HepG2 (cell line): ENCODE results near the gene SLC16A3. TPM values are rescaled to one million over a fixed set of nuclear protein-coding genes. Genes with fewer than 3 reads are reported as not detected.
A peak's percentile ranks its signal among the peaks of the same experiment; 100 is the strongest.

Experiments
- ESRRA ChIP-seq: sonication (generic); formaldehyde crosslinking; IDR thresholded peaks from 2 replicates; pipeline ENCODE4 v1.5.1; 2020; ENCODE audit warnings: mild to moderate bottlenecking, low read depth, missing genetic modification reagents
- MATR3 ChIP-seq: sonication (generic); formaldehyde crosslinking; IDR thresholded peaks from 2 replicates; pipeline ENCODE4 v1.4.0; 2020; ENCODE audit warnings: missing genetic modification reagents
- NR2C2 ChIP-seq: sonication (generic); formaldehyde crosslinking; IDR thresholded peaks from 2 replicates; pipeline ENCODE4 v1.4.0; 2020; ENCODE audit warnings: missing genetic modification reagents, mild to moderate bottlenecking, moderate library complexity, borderline replicate concordance
- POLR2AphosphoS5 ChIP-seq: IDR thresholded peaks from 2 replicates; pipeline ENCODE4 v1.6.1; 2012; ENCODE audit warnings: low read depth, low read length
- RBAK ChIP-seq: sonication (generic); formaldehyde crosslinking; IDR thresholded peaks from 2 replicates; pipeline ENCODE4 v1.5.1; 2020; ENCODE audit warnings: mild to moderate bottlenecking, missing genetic modification reagents
- SALL1 ChIP-seq: sonication (generic); formaldehyde crosslinking; IDR thresholded peaks from 2 replicates; pipeline ENCODE4 v1.8.0; 2022; ENCODE audit warnings: mild to moderate bottlenecking, missing genetic modification reagents
- SOX13 ChIP-seq, 3 experiments: fragments of 450-650 bp in 1 of 3; sonication (generic) in 1 of 3; formaldehyde crosslinking in 1 of 3; IDR thresholded peaks in 2 of 3; conservative IDR thresholded peaks in 1 of 3; 2 replicates each; pipeline versions ENCODE4 v1.5.0 to v1.6.1; 2016 to 2020; ENCODE audit warnings: antibody characterized with exemption in 1 of 3, mild to moderate bottlenecking in 1 of 3, missing compliant biosample characterization in 1 of 3, missing genetic modification reagents in 1 of 3, moderate library complexity in 1 of 3
- THAP11 ChIP-seq: IDR thresholded peaks from 2 replicates; pipeline ENCODE4 v1.6.1; 2016; ENCODE audit warnings: missing biosample characterization, missing genetic modification reagents
- ZNF552 ChIP-seq: sonication (generic); formaldehyde crosslinking; IDR thresholded peaks from 2 replicates; pipeline ENCODE4 v1.9.0; 2022; ENCODE audit warnings: missing genetic modification reagents, mild to moderate bottlenecking, borderline replicate concordance
- ZNF563 ChIP-seq: sonication (generic); formaldehyde crosslinking; IDR thresholded peaks from 2 replicates; pipeline ENCODE4 v1.8.0; 2022; ENCODE audit warnings: mild to moderate bottlenecking, moderate library complexity, missing genetic modification reagents
- ZNF569 ChIP-seq: sonication (generic); formaldehyde crosslinking; IDR thresholded peaks from 2 replicates; pipeline ENCODE4 v1.5.0; 2020; ENCODE audit warnings: mild to moderate bottlenecking, missing genetic modification reagents, moderate library complexity, borderline replicate concordance
- ZNF788 ChIP-seq: sonication (generic); formaldehyde crosslinking; IDR thresholded peaks from 2 replicates; pipeline ENCODE4 v1.5.0; 2020; ENCODE audit warnings: mild to moderate bottlenecking, missing genetic modification reagents, borderline replicate concordance
- ZNF816 ChIP-seq: sonication (generic); formaldehyde crosslinking; IDR thresholded peaks from 2 replicates; pipeline ENCODE4 v1.8.0; 2022; ENCODE audit warnings: missing genetic modification reagents, mild to moderate bottlenecking, borderline replicate concordance
- ZSCAN25 ChIP-seq: sonication (generic); formaldehyde crosslinking; IDR thresholded peaks from 2 replicates; pipeline ENCODE4 v1.8.0; 2022; ENCODE audit warnings: mild to moderate bottlenecking, missing genetic modification reagents
- ZSCAN31 ChIP-seq: sonication (generic); formaldehyde crosslinking; IDR thresholded peaks from 2 replicates; pipeline ENCODE4 v1.5.0; 2020; ENCODE audit warnings: low read depth, mild to moderate bottlenecking, missing genetic modification reagents
- polyA plus RNA-seq, 8 experiments: library from polyadenylated mRNA; depleted of rRNA in 3 of 8; stranded (reverse) in 7 of 8; unstranded in 1 of 8; fragments of >200 nt; fragmentation: Illumina TruSeq in 4 of 8; extraction: Trizol in 4 of 8; gene quantifications; 2 replicates each; pipeline versions ENCODE4 v1.2.1 to v1.2.3, GENCODE V29; 2011 to 2016; ENCODE audit warnings: low read depth in 4 of 8, missing spikeins in 1 of 8, mixed read lengths in 1 of 8; ENCODE audit not compliant: insufficient read depth in 1 of 8
- total RNA-seq, 5 experiments: library from RNA; depleted of rRNA; stranded (reverse); fragments of >200 nt; fragmentation: Illumina TruSeq; extraction: Trizol; gene quantifications; 2 replicates each; pipeline ENCODE4 v1.2.3, GENCODE V29; 2016; ENCODE audit warnings: low read depth in 1 of 5
- TF ChIP-seq, protein P1 (sequence below), 2 experiments: sonication (generic) in 1 of 2; formaldehyde crosslinking in 1 of 2; IDR thresholded peaks; 2 replicates each; pipeline versions ENCODE4 v1.6.1 to v1.9.0; 2014 to 2022; ENCODE audit warnings: antibody characterized with exemption in 1 of 2, borderline replicate concordance in 1 of 2, inconsistent platforms in 1 of 2, low read depth in 1 of 2, missing genetic modification reagents in 1 of 2
- TF ChIP-seq, protein P2 (sequence below): sonication (generic); formaldehyde crosslinking; conservative IDR thresholded peaks from 2 replicates; pipeline ENCODE4 v1.4.0; 2020; ENCODE audit warnings: missing genetic modification reagents
- TF ChIP-seq, protein P3 (sequence below): sonication (generic); formaldehyde crosslinking; IDR thresholded peaks from 2 replicates; pipeline ENCODE4 v1.5.1; 2020; ENCODE audit warnings: mild to moderate bottlenecking, moderate library complexity, missing genetic modification reagents

SLC16A3 gene
- total and polyA plus RNA-seq, 2 of the 13 experiments (the other 11 are each of a cell fraction or from before 2014, with no cell fraction given), result 242 to 349 TPM

DNA sequence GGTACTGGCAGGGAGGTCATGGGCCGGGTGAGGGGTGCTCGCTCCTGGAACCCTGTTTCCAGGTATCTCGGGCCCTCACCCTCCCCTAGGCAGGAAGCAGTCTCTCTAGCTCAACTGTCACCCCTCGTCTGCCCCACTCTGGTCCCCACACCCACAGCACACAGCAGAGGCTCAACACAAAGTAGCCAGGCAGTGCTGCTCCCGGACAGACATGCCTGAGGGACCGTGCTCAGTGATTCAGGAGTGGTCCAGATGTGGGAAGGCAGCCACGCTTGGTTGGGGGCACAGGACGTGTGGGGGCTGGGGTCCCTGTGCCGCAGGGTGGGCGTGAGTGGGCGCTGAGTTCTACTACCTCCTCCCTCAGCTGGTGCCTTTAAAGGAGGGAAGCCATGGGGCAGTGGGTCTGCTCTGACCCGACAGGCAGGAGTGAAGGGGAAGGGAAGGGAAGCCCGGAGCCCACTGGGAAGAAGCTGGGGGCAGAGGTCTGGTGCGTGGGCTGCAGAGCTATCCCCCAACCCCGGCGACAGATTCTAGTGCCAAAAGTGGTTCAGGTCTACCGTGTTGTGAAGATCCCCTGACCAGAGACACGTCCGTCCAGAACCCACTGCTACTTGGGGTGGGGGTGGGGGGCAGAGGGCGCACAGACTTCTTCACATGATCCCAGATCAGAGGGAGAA, 11.8 kb downstream of the SLC16A3 start (continued):
- TF ChIP-seq, protein P1, sequence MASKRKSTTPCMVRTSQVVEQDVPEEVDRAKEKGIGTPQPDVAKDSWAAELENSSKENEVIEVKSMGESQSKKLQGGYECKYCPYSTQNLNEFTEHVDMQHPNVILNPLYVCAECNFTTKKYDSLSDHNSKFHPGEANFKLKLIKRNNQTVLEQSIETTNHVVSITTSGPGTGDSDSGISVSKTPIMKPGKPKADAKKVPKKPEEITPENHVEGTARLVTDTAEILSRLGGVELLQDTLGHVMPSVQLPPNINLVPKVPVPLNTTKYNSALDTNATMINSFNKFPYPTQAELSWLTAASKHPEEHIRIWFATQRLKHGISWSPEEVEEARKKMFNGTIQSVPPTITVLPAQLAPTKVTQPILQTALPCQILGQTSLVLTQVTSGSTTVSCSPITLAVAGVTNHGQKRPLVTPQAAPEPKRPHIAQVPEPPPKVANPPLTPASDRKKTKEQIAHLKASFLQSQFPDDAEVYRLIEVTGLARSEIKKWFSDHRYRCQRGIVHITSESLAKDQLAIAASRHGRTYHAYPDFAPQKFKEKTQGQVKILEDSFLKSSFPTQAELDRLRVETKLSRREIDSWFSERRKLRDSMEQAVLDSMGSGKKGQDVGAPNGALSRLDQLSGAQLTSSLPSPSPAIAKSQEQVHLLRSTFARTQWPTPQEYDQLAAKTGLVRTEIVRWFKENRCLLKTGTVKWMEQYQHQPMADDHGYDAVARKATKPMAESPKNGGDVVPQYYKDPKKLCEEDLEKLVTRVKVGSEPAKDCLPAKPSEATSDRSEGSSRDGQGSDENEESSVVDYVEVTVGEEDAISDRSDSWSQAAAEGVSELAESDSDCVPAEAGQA (IDR thresholded peaks at IDR 0.05; ENCODE audit: low read depth), result 0 out of 2 replicates have a peak, but pooled peaks have one; percentile 8
- TF ChIP-seq, protein P1 (CRISPR knock-in tag; IDR thresholded peaks at IDR 0.05; ENCODE audit: borderline replicate concordance), result no peak
- no peak; the same call in 1 of the 2 replicates for TF ChIP-seq ZNF563
- TF ChIP-seq ESRRA (CRISPR knock-in tag), result peak; percentile 17; the same call in 1 of the 2 replicates
- peak; percentile 24 for TF ChIP-seq POLR2AphosphoS5
- no peak for TF ChIP-seq ZSCAN25 (CRISPR knock-in tag)
- TF ChIP-seq THAP11, result 0 out of 2 replicates have a peak, but pooled peaks have one; percentile 4
- TF ChIP-seq SALL1 (CRISPR knock-in tag), result 0 out of 2 replicates have a peak, but pooled peaks have one; percentile 34
- TF ChIP-seq MATR3 (CRISPR knock-in tag), result no peak
- TF ChIP-seq ZSCAN31 (CRISPR knock-in tag), result peak; percentile 72
- TF ChIP-seq ZNF569 (CRISPR knock-in tag), result peak; percentile 87
- TF ChIP-seq ZNF788, result peak; percentile 71
- 0 out of 2 replicates have a peak, but pooled peaks have one; percentile 47 for TF ChIP-seq RBAK (CRISPR knock-in tag)
- TF ChIP-seq ZNF816 (CRISPR knock-in tag), result peak; percentile 63; the same call in 1 of the 2 replicates
- TF ChIP-seq, protein P2, sequence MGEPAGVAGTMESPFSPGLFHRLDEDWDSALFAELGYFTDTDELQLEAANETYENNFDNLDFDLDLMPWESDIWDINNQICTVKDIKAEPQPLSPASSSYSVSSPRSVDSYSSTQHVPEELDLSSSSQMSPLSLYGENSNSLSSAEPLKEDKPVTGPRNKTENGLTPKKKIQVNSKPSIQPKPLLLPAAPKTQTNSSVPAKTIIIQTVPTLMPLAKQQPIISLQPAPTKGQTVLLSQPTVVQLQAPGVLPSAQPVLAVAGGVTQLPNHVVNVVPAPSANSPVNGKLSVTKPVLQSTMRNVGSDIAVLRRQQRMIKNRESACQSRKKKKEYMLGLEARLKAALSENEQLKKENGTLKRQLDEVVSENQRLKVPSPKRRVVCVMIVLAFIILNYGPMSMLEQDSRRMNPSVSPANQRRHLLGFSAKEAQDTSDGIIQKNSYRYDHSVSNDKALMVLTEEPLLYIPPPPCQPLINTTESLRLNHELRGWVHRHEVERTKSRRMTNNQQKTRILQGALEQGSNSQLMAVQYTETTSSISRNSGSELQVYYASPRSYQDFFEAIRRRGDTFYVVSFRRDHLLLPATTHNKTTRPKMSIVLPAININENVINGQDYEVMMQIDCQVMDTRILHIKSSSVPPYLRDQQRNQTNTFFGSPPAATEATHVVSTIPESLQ, result 0 out of 2 replicates have a peak, but pooled peaks have one; percentile 47
- peak; percentile 91; the same call in 1 of the 2 replicates for TF ChIP-seq ZNF552
- TF ChIP-seq, protein P3, sequence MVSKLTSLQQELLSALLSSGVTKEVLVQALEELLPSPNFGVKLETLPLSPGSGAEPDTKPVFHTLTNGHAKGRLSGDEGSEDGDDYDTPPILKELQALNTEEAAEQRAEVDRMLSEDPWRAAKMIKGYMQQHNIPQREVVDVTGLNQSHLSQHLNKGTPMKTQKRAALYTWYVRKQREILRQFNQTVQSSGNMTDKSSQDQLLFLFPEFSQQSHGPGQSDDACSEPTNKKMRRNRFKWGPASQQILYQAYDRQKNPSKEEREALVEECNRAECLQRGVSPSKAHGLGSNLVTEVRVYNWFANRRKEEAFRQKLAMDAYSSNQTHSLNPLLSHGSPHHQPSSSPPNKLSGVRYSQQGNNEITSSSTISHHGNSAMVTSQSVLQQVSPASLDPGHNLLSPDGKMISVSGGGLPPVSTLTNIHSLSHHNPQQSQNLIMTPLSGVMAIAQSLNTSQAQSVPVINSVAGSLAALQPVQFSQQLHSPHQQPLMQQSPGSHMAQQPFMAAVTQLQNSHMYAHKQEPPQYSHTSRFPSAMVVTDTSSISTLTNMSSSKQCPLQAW, result peak; percentile 11
- peak; percentile 65; the same call in 1 of the 2 replicates for TF ChIP-seq SOX13 (IDR thresholded peaks at IDR 0.05)
- no peak for TF ChIP-seq SOX13 (CRISPR knock-in tag; conservative IDR thresholded peaks at IDR 0.05 in 1 of 2, IDR thresholded peaks at IDR 0.05 in 1 of 2)
- TF ChIP-seq NR2C2 (CRISPR knock-in tag), result peak; percentile 41
